VCaP (cell line): ENCODE measurements around the gene KRT16.
"Not testable (repeated sequence)": the region's sequence is repeated elsewhere in the genome, so short reads cannot be mapped to it uniquely, and the experiment has no call there.

Experiments used
- H3K27ac ChIP-seq: fragments of 450-650 bp; 2 replicates; pipeline ENCODE4 v1.5.1; 2017
- CTCF ChIP-seq: fragments of 450-650 bp; conservative IDR thresholded peaks from 2 replicates; pipeline ENCODE4 v1.5.1; 2017; ENCODE audit warnings: mild to moderate bottlenecking, moderate library complexity

Gene KRT16

DNA sequence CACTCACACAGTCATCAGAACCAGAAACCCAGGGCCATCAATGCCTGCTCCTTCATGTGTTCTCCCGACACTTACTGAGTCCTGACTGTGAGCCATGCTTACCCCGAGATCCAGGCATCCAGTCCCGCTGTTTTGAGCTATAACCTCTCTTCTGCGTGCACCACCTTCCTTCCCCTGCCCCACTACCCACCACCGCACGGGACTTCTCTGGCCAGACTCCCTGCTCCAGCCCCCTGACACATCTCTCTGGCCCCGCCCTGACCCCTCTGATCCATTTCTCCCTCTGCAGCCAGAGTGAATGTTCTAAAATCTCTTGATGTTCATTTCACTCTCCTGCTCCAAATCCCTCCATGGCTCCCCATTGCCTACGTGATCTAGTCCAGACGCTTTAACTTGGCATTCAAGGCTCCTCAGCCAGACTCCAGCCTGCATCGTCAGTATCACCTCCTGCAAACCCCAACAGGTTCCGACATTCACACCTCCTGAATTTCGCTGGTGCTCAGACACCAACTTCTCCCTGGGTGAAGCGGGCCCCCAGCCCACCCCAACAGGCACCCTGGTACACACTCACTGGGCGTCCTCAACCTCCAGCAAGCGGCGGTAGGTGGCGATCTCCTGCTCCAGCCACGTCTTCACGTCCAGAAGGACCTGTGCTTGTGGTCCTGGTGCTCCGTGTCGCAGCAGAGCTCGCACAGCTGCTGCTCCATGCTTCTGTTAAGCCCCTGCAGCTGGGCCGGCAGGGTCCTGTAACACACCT lies 14.9 kb upstream of the KRT16 start:
- TF ChIP-seq CTCF: no peak
- no peak overlapping the region for H3K27ac ChIP-seq

DNA sequence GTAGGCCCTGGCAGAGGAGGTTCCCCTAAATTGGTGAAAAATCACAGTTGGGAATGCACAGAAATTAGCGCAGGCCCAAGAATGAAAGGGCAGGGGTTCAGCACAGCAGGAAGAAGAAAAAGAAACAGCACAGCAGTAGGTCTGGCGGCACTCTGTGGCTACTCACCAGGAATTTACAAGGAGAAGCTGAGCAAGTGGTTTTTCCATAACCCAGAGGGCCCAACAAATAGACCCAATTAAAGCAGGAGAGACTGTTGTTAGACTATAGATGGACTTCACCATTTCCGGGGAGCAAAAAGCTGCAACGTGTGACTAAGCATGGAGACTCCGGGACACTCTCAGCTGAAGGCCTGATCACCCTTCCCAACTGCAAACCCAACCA lies 14.3 kb upstream of the KRT16 start:
- H3K27ac ChIP-seq: not testable (repeated sequence)

GRCh38 chr17:41626028-41626913 lies 13.7 kb upstream of the KRT16 start:
- H3K27ac ChIP-seq: not testable (repeated sequence)

DNA sequence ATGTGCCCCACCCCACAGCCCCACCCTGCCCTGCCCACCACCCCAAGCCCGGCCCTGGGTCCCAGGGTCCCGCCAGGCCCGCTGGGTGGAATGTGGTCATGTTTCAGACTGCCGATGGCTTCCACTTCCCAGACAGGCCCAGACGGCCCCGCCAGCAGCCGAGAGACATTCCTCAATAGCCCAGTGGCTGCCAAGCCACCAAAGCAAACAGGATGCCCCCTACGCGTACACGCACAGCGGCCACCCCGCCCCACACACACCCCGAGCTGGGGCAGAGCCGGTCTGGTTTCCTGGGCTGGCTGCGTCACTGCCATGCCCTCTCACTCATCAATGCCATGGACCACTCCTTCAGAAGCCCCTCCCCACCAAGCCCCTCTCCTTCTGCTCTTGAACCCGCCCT lies 13.0 kb upstream of the KRT16 start:
- TF ChIP-seq CTCF: no peak
- H3K27ac ChIP-seq: no peak overlapping the region

DNA sequence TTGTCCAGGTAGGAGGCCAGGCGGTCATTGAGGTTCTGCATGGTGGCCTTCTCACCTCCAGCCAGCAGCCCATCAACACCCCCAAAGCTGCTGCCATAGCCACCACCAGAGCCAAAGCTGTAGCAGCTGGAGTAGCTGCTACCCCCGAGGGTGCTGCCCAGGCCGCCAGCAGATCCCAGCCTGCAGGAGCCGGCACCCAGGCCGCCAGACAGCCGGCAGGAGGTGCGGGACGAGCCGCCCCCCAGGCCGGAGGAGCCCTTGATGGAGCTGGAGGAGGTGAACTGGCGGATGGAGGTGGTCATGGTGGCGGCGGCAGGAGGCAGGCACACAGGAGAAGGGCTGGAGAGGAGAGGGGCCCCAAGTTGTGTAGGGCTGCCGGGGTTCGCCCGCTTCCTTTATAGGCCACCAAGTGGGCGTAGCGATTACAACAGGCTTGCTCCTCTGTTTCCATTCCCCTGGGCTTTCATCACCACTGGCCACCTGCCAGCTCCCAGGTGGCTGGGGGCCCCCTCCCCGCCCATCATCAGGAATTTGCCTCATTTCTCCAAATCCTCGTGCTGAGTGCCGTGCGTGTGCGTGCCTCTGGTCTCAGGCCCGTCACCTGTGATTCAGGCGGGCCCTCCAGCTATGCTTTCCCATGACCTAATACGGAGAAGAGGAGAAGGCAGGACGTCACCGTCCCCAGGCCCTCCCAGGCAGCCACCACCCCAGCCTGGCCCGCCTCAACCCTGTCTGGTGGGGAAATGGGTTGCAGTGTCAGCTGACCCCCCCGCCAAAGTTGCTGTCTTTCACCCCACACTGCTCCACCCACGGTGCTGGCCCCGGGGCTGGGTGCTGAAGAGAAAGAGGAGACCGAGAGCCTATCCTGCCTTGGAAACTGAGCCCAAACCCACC lies 11.9 kb upstream of the KRT16 start, which contains the start of gene KRT17:
Gene KRT17 (minus strand): TSS at position 368 of the 894 bp plus-strand sequence. CDS start 66 bp downstream, at position 302.
- no peak for TF ChIP-seq CTCF
- no peak within 1 kb of the TSS for H3K27ac ChIP-seq

DNA sequence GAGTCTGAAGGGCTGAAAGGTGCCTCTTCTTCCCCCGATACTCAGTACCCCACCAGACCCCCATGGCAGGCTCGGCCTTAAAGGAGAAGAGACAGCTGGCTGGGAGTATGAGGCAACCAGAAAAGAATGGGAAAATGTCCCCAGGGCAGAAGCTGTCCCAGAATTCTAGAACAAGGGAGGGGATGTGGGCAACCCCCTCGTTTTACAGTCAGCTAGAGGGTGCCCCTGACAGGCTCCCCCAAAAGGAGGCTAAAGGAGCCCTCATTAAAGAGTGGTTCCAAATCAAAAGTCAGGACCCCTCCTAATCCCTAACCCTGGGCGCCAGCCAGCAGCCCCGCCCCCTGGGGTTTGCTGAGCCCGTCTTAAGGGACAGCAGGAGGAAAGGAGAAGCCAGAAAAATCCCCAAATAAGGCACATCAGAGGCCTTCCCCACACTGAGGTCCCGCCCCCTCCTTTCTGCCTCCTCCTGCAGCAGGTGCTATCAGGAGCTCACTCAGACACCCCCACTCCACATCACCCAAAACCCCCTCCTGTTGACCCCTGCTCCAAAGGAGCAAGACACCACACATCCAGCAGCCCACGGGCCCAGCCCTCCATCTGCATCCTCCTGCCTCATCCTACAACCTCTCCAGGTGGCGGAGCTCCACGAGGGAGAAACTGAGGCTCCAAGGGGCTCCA lies 10.8 kb upstream of the KRT16 start:
- not testable (repeated sequence) for H3K27ac ChIP-seq

GRCh38 chr17:41622340-41623183 lies 10.0 kb upstream of the KRT16 start:
- H3K27ac ChIP-seq: not testable (repeated sequence)

- H3K27ac ChIP-seq: no peak overlapping the region
- TF ChIP-seq CTCF: no peak
Observed at GRCh38 chr17:41621916-41622315, 9.3 kb upstream of the KRT16 start.

DNA sequence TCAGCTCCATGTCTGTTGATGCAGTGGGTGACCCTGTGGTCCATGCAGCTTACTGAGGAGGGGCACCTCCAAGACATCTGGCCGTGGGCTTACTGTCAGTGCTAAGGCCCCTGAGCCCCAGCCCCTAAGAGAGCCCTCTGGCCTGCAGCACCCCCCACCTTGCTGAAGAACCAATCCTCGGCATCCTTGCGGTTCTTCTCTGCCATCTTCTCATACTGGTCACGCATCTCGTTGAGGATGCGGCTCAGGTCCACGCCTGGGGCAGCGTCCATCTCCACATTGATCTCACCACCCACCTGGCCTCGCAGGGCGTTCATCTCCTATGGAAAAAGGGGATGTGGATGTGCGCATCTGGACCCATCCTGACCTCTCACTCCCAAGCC lies 8.9 kb upstream of the KRT16 start:
- not testable (repeated sequence) for H3K27ac ChIP-seq
